B cell (primary cell): ENCODE measurements around the gene NEK6. TPM values are rescaled to one million over a fixed set of nuclear protein-coding genes. Genes with fewer than 3 reads are reported as not detected.

Experiments used
- ATAC-seq: fragments of 200-7000 bp; cut with Tn5 transposase; one replicate; pipeline ENCODE4 v1.10.0; 2021; ENCODE audit warnings: low read depth, mild to moderate bottlenecking, moderate number of reproducible peaks, moderate library complexity
- CTCF ChIA-PET: fragments of 350-600 bp; sonication (Branson Sonifier 250); formaldehyde crosslinking; loops from one replicate; lab custom pipeline; 2021; ENCODE audit warnings: antibody characterized with exemption, inconsistent platforms; lab: Charles Lee
- POLR2A ChIA-PET: fragments of 350-600 bp; sonication (Branson Sonifier 250); formaldehyde crosslinking; loops from one replicate; lab custom pipeline; 2021; ENCODE audit warnings: antibody characterized with exemption; lab: Charles Lee
- DNase-seq: peaks from one replicate; pipeline ENCODE4 v3.0.0; 2013
- H2AFZ ChIP-seq: 2 replicates; pipeline ENCODE4 v1.6.1; 2012; ENCODE audit warnings: mild to moderate bottlenecking, low read depth, low read length; ENCODE audit not compliant: insufficient read depth, poor library complexity, severe bottlenecking
- H3K27ac ChIP-seq, 2 donors: 1 replicate in 1 of 2; 2 replicates in 1 of 2; pipeline ENCODE4 v1.5.1; 2012 to 2013; ENCODE audit warnings: low read length in 2 of 2, mild to moderate bottlenecking in 2 of 2, moderate library complexity in 1 of 2
- H3K27me3 ChIP-seq, 4 experiments: fragments of 200-600 bp in 1 of 4; sonication (generic) in 1 of 4; replicated peaks in 1 of 4; 1 replicate in 2 of 4; 2 replicates in 2 of 4; pipeline versions ENCODE4 v1.6.1 to v1.7.0; 2013 to 2016; ENCODE audit warnings: low read length in 3 of 4, mild to moderate bottlenecking in 2 of 4, mixed read lengths in 1 of 4, moderate library complexity in 1 of 4; ENCODE audit not compliant: insufficient read depth in 4 of 4, control insufficient read depth in 3 of 4; ENCODE audit errors: control extremely low read depth in 1 of 4
- H3K36me3 ChIP-seq, 2 experiments: replicated peaks in 1 of 2; 1 replicate in 1 of 2; 2 replicates in 1 of 2; pipeline versions ENCODE4 v1.6.1 to v1.7.1; 2013; ENCODE audit warnings: low read length in 1 of 2; ENCODE audit not compliant: insufficient read depth in 2 of 2, control insufficient read depth in 1 of 2; ENCODE audit errors: control extremely low read depth in 1 of 2, extremely low read depth in 1 of 2
- H3K4me1 ChIP-seq, 2 donors: fragments of 200-600 bp in 1 of 2; sonication (generic) in 1 of 2; 1 replicate in 1 of 2; 2 replicates in 1 of 2; pipeline versions ENCODE4 v1.5.1 to v1.6.1; 2013 to 2017; ENCODE audit warnings: low read length in 2 of 2; ENCODE audit not compliant: control insufficient read depth in 2 of 2, insufficient read depth in 2 of 2
- H3K4me2 ChIP-seq: replicated peaks from 2 replicates; pipeline ENCODE3; 2012; ENCODE audit warnings: mild to moderate bottlenecking, low read depth, low read length; ENCODE audit not compliant: poor library complexity, severe bottlenecking
- H3K4me3 ChIP-seq, 5 experiments: fragments of 200-600 bp in 1 of 5; sonication (generic) in 1 of 5; 1 replicate in 3 of 5; 2 replicates in 2 of 5; pipeline versions ENCODE4 v1.5.1 to v1.7.0; 2011 to 2016; ENCODE audit warnings: low read length in 4 of 5, mild to moderate bottlenecking in 4 of 5, low read depth in 2 of 5, control low read depth in 1 of 5, moderate library complexity in 1 of 5; ENCODE audit not compliant: insufficient read depth in 1 of 5; ENCODE audit errors: control extremely low read depth in 1 of 5, extremely low read depth in 1 of 5
- H3K79me2 ChIP-seq: fragments of 200-600 bp; sonication (generic); one replicate; pipeline ENCODE4 v1.6.0; 2016; ENCODE audit warnings: low read length; ENCODE audit not compliant: control insufficient read depth, insufficient read depth
- H3K9ac ChIP-seq: fragments of 200-600 bp; sonication (generic); 2 replicates; pipeline ENCODE4 v1.6.1; 2017; ENCODE audit warnings: mild to moderate bottlenecking, low read length, moderate library complexity
- H3K9me3 ChIP-seq, 3 donors: one replicate each; pipeline versions ENCODE4 v1.6.1 to v1.7.1; 2013; ENCODE audit warnings: low read length in 2 of 3; ENCODE audit not compliant: control insufficient read depth in 2 of 3, insufficient read depth in 1 of 3; ENCODE audit errors: control extremely low read depth in 1 of 3
- H4K20me1 ChIP-seq: 2 replicates; pipeline ENCODE4 v1.6.0; 2012; ENCODE audit warnings: mild to moderate bottlenecking, low read length; ENCODE audit not compliant: insufficient read depth, control insufficient read depth, poor library complexity, severe bottlenecking
- H3K27ac Mint-ChIP-seq: one replicate; pipeline ENCODE4 v1.8.0; 2021; ENCODE audit warnings: mixed read lengths
- H3K27me3 Mint-ChIP-seq: one replicate; pipeline ENCODE4 v1.8.0; 2021; ENCODE audit warnings: mixed read lengths
- H3K4me1 Mint-ChIP-seq: one replicate; pipeline ENCODE4 v1.8.0; 2021; ENCODE audit warnings: mixed read lengths
- H3K4me3 Mint-ChIP-seq: one replicate; pipeline ENCODE4 v1.8.0; 2021; ENCODE audit warnings: mixed read lengths
- H3K9me3 Mint-ChIP-seq: one replicate; pipeline ENCODE4 v1.8.0; 2022; ENCODE audit warnings: mixed read lengths; ENCODE audit not compliant: insufficient read depth
- CTCF ChIP-seq: fragments of 200-600 bp; IDR thresholded peaks from one replicate; pipeline ENCODE4 v1.8.0; 2022; ENCODE audit warnings: antibody characterized with exemption, mild to moderate bottlenecking
- EZH2 ChIP-seq: IDR thresholded peaks from 2 replicates; pipeline ENCODE4 v1.6.1; 2012; ENCODE audit warnings: borderline replicate concordance, low read depth, mild to moderate bottlenecking, moderate library complexity, low read length; ENCODE audit not compliant: insufficient read depth, poor library complexity, severe bottlenecking
- WGBS: methylation state at CpG from one replicate; pipeline ENCODE4 v1.1.5; 2013; ENCODE audit warnings: missing lambda C conversion rate; ENCODE audit not compliant: insufficient coverage; 5-methylcytosine and 5-hydroxymethylcytosine counted together
- intact Hi-C: fragments of 100-400 bp; cut with micrococcal nuclease; formaldehyde crosslinking; loops from one replicate; pipeline ENCODE4 v1.10.0; 2022
- polyA plus RNA-seq: library from polyadenylated mRNA; depleted of rRNA; stranded (reverse); fragments of >200 nt; gene quantifications from 2 replicates; pipeline ENCODE4 v1.2.3, GENCODE V29; 2012
- total RNA-seq, 2 donors: library from RNA; stranded (reverse); fragments of 120-200 nt in 1 of 2; gene quantifications; 1 replicate in 1 of 2; 2 replicates in 1 of 2; pipeline versions ENCODE4 v1.2.3 to v1.2.4, GENCODE V29; 2013 to 2022

The NEK6 gene
- total and polyA plus RNA-seq, 2 donors (not counting 1 experiment from before 2014, with no cell fraction given) = 40.0 to 63.1 TPM

GRCh38 chr9:124359426-124359825, 101.7 kb downstream of the NEK6 start:
- no peak for TF ChIP-seq EZH2
- TF ChIP-seq CTCF = no peak
- no peak overlapping the region for H3K27ac ChIP-seq
- H3K36me3 ChIP-seq = peaks cover 0 to 44% of the 10 kb centered on the region in 2 experiments
- H3K4me1 ChIP-seq = no peaks in the 10 kb centered on the region
- ATAC-seq (no peak), DNase-seq (no peak)
- H3K9ac ChIP-seq = no peak overlapping the region
- Mint-ChIP-seq H3K4me1 (peaks cover 8% of the 10 kb centered on the region), H3K4me3 (no peak overlapping the region), H3K27me3 (no peaks in the 10 kb centered on the region), H3K27ac (no peak overlapping the region), H3K9me3 (no peaks in the 10 kb centered on the region)
- 94% methylated on average over 2 of the region's 6 CpGs for WGBS
- no peak overlapping the region for H3K4me3 ChIP-seq
- no peak overlapping the region for H3K4me2 ChIP-seq
- peaks cover 65% of the 10 kb centered on the region for H3K79me2 ChIP-seq
- H3K9me3 ChIP-seq = no peaks in the 10 kb centered on the region
- H3K27me3 ChIP-seq = no peaks in the 10 kb centered on the region
- intact Hi-C loops = no loop called here
- CTCF ChIA-PET = no interaction called here
- H2AFZ ChIP-seq = no peak overlapping the region
- H4K20me1 ChIP-seq = peaks cover 95% of the 10 kb centered on the region
- POLR2A ChIA-PET = no interaction called here

- POLR2A ChIA-PET = no interaction called here
- intact Hi-C loops = no loop called here
- H3K9me3 Mint-ChIP-seq = no peaks in the 10 kb centered on the region
- no peak overlapping the region for H3K4me2 ChIP-seq
- DNase-seq (no peak), ATAC-seq (no peak)
- H3K27ac ChIP-seq = no peak overlapping the region
- peaks cover 71% of the 10 kb centered on the region for H3K79me2 ChIP-seq
- CTCF ChIA-PET = no interaction called here
- no peak overlapping the region for H3K4me3 ChIP-seq
- no peak overlapping the region for H3K9ac ChIP-seq
- no peak overlapping the region for H2AFZ ChIP-seq
- peaks cover 8% of the 10 kb centered on the region for H3K4me1 Mint-ChIP-seq
- whole genome bisulfite sequencing = 95% methylated on average over 10 of the region's 11 CpGs
- H3K36me3 ChIP-seq = peaks cover 0 to 40% of the 10 kb centered on the region in 2 experiments
- H3K4me3 Mint-ChIP-seq = no peak overlapping the region
- H3K27me3 ChIP-seq = no peaks in the 10 kb centered on the region
- no peaks in the 10 kb centered on the region for H3K27me3 Mint-ChIP-seq
- peaks cover 95% of the 10 kb centered on the region for H4K20me1 ChIP-seq
- TF ChIP-seq EZH2 (no peak), CTCF (no peak)
- H3K4me1 ChIP-seq = no peaks in the 10 kb centered on the region
- H3K27ac Mint-ChIP-seq = peak overlapping the region; percentile 56
- H3K9me3 ChIP-seq = no peaks in the 10 kb centered on the region
Observed at GRCh38 chr9:124359855-124360678, 102.3 kb downstream of the NEK6 start.
